ENCODE measurements around the gene HS2ST1.

The HS2ST1 gene

DNA sequence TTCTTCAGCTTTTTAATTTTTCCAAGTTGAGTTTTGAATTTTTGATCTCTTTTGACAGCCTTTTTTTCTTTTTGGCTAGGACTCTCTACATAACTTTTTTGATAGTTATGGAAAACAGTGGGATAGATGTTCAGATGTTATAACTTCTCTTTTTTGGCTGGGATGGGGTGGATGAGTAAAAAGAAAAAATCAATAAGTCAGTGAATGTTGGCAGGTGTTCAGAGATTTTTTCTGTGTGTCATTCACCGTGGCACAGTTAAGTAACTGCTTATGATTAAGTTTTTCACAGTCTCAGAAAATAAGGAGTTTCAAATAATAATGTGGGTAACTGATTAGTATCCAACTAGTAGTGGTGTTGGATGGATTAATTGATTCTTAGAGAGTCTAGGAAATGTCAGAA is 24.0 kb downstream of the HS2ST1 start:
- TF ChIP-seq, protein P1, sequence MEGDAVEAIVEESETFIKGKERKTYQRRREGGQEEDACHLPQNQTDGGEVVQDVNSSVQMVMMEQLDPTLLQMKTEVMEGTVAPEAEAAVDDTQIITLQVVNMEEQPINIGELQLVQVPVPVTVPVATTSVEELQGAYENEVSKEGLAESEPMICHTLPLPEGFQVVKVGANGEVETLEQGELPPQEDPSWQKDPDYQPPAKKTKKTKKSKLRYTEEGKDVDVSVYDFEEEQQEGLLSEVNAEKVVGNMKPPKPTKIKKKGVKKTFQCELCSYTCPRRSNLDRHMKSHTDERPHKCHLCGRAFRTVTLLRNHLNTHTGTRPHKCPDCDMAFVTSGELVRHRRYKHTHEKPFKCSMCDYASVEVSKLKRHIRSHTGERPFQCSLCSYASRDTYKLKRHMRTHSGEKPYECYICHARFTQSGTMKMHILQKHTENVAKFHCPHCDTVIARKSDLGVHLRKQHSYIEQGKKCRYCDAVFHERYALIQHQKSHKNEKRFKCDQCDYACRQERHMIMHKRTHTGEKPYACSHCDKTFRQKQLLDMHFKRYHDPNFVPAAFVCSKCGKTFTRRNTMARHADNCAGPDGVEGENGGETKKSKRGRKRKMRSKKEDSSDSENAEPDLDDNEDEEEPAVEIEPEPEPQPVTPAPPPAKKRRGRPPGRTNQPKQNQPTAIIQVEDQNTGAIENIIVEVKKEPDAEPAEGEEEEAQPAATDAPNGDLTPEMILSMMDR (IDR thresholded peaks at IDR 0.05), result no peak
- Histone ChIP-seq H3K4me3 (ENCODE audit: low read depth in 1 of 2, low read length in 1 of 2) (no peak overlapping the region), H3K36me3 (no peaks in the 10 kb centered on the region), H3K27ac (no peak overlapping the region), H3K9me3 (no peaks in the 10 kb centered on the region), H3K27me3 (no peaks in the 10 kb centered on the region), H3K4me1 (ENCODE audit: control insufficient read depth in 1 of 2, insufficient read depth in 1 of 2, low read depth in 1 of 2, low read length in 1 of 2) (no peaks in the 10 kb centered on the region)

DNA sequence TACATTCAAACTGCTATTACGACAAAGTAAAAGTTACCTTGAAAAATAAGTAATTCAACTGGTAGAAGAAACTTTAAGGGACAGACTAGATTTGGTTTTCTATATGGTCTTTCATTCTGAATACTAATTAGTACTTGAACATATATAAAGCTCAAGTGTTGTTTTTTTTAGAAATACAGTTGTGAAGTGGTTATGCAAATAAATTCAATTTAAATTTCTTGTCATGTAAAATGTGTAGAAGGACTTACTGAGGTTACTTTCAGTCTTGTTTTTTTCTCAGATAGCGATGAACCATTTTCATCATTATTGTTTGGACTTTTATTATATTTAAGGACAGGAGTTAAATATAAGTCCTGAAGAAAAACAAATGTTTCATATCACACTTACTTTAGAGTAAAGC is 24.4 kb downstream of the HS2ST1 start:
- H3K27ac ChIP-seq, result no peak overlapping the region
- H3K9me3 ChIP-seq, result no peaks in the 10 kb centered on the region
- TF ChIP-seq, protein P1 (IDR thresholded peaks at IDR 0.05), result no peak
- no peak overlapping the region for H3K4me3 ChIP-seq (ENCODE audit: low read depth in 1 of 2, low read length in 1 of 2)
- H3K36me3 ChIP-seq, result no peaks in the 10 kb centered on the region
- H3K4me1 ChIP-seq (ENCODE audit: control insufficient read depth in 1 of 2, insufficient read depth in 1 of 2, low read depth in 1 of 2, low read length in 1 of 2), result no peaks in the 10 kb centered on the region
- no peaks in the 10 kb centered on the region for H3K27me3 ChIP-seq

DNA sequence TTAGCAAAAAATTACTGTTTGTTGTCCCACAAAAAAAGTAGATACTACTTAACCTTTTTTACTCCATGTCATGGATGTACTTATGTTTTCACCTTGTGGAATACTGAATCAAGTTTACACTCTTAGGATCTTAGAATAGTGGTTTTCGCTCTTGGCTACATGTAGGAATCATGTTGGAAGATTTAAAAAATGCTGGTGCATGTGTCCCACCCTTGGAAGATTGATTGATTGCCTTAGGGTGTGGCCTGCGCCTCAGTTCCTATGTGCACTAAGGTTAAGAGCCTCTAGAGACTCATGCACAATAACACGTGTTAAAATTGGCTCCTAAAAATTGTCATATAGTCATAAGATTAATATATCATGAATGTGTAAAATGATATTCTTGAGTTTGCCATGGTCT is 25.0 kb downstream of the HS2ST1 start:
- Histone ChIP-seq H3K4me1 (ENCODE audit: control insufficient read depth in 1 of 2, insufficient read depth in 1 of 2, low read depth in 1 of 2, low read length in 1 of 2) (no peaks in the 10 kb centered on the region), H3K36me3 (no peaks in the 10 kb centered on the region), H3K27me3 (no peaks in the 10 kb centered on the region), H3K4me3 (ENCODE audit: low read depth in 1 of 2, low read length in 1 of 2) (no peak overlapping the region), H3K27ac (no peak overlapping the region), H3K9me3 (no peaks in the 10 kb centered on the region)
- TF ChIP-seq, protein P1 (IDR thresholded peaks at IDR 0.05), result no peak

DNA sequence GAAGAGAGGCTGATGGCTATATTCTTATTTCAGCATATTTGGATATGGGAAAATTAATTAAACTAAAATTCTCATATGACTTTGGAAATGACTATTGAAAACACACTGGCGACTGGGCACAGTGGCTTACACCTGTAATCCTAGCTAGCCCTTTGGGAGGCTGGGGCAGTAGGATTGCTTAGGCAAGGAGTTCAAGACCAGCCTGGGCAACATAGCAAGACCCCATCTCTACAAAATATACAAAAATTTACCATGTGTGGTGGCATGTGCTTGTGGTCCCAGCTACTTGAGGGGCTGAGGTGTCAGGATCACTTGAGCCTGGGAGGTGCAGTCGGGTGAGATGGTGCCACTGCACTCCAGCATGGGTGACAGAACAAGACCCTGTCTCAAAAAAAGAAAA is 26.2 kb downstream of the HS2ST1 start:
- no peaks in the 10 kb centered on the region for H3K4me1 ChIP-seq (ENCODE audit: control insufficient read depth in 1 of 2, insufficient read depth in 1 of 2, low read depth in 1 of 2, low read length in 1 of 2)
- no peak overlapping the region for H3K4me3 ChIP-seq (ENCODE audit: low read depth in 1 of 2, low read length in 1 of 2)
- H3K27ac ChIP-seq, result no peak overlapping the region
- TF ChIP-seq, protein P1 (IDR thresholded peaks at IDR 0.05), result no peak
- no peaks in the 10 kb centered on the region for H3K36me3 ChIP-seq
- H3K9me3 ChIP-seq, result no peaks in the 10 kb centered on the region
- no peaks in the 10 kb centered on the region for H3K27me3 ChIP-seq

DNA sequence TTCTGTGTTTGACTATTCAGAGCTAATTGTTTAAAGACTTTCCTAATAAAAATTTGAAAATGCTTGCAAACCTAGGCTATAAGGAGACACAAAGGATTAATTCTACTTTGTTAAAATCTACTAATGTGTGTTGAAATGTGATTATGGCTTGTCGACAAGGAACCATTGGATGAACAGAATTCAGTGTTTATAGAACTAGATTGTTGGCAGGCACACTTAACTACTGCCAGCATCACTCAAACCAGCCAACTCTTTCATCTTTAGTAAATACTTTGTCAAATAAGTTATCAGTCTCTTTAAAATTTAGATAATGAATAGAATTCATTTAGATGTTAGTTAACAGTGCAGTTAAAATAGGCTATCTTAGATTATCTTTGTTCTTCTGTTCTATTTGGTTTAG is 27.6 kb downstream of the HS2ST1 start:
- Histone ChIP-seq H3K27me3 (no peaks in the 10 kb centered on the region), H3K36me3 (no peaks in the 10 kb centered on the region), H3K27ac (no peak overlapping the region), H3K9me3 (no peaks in the 10 kb centered on the region), H3K4me1 (ENCODE audit: control insufficient read depth in 1 of 2, insufficient read depth in 1 of 2, low read depth in 1 of 2, low read length in 1 of 2) (no peaks in the 10 kb centered on the region), H3K4me3 (ENCODE audit: low read depth in 1 of 2, low read length in 1 of 2) (no peak overlapping the region)
- TF ChIP-seq, protein P1 (IDR thresholded peaks at IDR 0.05), result no peak

DNA sequence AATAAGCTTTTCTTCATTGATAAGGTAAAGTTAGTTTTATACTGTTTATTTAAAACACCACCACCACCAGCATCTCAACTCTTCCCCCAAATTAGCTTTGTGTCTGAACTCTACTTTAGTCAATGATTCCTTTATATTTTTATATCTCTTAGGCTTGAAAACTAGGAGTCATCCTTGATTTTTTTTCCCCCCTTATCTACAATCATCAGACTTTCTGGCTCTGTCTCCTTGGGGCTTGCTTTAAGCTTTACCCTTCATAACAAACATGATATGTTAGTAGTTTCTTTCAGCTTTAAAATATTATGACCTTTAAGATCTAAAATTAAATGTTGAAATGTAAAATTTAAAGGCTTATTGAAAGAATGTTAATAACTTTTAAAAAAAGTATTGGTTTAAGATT is 28.3 kb downstream of the HS2ST1 start:
- H3K27ac ChIP-seq, result no peak overlapping the region
- TF ChIP-seq, protein P1 (IDR thresholded peaks at IDR 0.05), result no peak
- no peaks in the 10 kb centered on the region for H3K36me3 ChIP-seq

More for the DNA sequence above, 28.3 kb downstream of the HS2ST1 start:
- Histone ChIP-seq H3K27me3 (no peaks in the 10 kb centered on the region), H3K4me3 (ENCODE audit: low read depth in 1 of 2, low read length in 1 of 2) (no peak overlapping the region), H3K4me1 (ENCODE audit: control insufficient read depth in 1 of 2, insufficient read depth in 1 of 2, low read depth in 1 of 2, low read length in 1 of 2) (no peaks in the 10 kb centered on the region), H3K9me3 (no peaks in the 10 kb centered on the region)
